H1 (cell line): Measurements from ENCODE around the gene TP53BP2. TPM values are rescaled to one million over a fixed set of nuclear protein-coding genes. Genes with fewer than 3 reads are reported as not detected.

Experiments used
- CTCF ChIA-PET: fragments of 300-600 bp; sonication (Branson Sonifier 250); formaldehyde crosslinking; loops from one replicate; lab custom pipeline; 2021; ENCODE audit not compliant: partially characterized antibody; lab: Charles Lee
- POLR2A ChIA-PET: fragments of 300-600 bp; sonication (Branson Sonifier 250); formaldehyde crosslinking; loops from one replicate; lab custom pipeline; 2021; ENCODE audit warnings: inconsistent platforms; ENCODE audit not compliant: partially characterized antibody; lab: Charles Lee
- DNase-seq, 2 experiments: peaks; one replicate each; pipeline versions ENCODE4 v3.0.0 to v3.0.0-alpha.2; 2010 to 2022; ENCODE audit warnings: low spot score in 2 of 2, low read depth in 1 of 2, mixed read lengths in 1 of 2
- FAIRE-seq: peaks from 2 replicates; lab custom pipeline; 2011; peaks lifted over from hg19 to GRCh38; lab: Jason Lieb, UNC
- H2AFZ ChIP-seq: 2 replicates; pipeline ENCODE4 v1.8.1; 2012; ENCODE audit warnings: low read length, inconsistent platforms
- H2AK5ac ChIP-seq: 2 replicates; pipeline ENCODE4 v1.6.1; 2013; ENCODE audit warnings: low read depth, low read length
- H2BK120ac ChIP-seq: replicated peaks from 2 replicates; pipeline ENCODE3; 2013; ENCODE audit warnings: low read depth, low read length, inconsistent platforms
- H2BK12ac ChIP-seq: 2 replicates; pipeline ENCODE4 v1.6.1; 2013; ENCODE audit warnings: low read depth, low read length
- H2BK15ac ChIP-seq: 2 replicates; pipeline ENCODE4 v1.6.1; 2013; ENCODE audit warnings: low read length
- H2BK20ac ChIP-seq: 2 replicates; pipeline ENCODE4 v1.6.1; 2013; ENCODE audit warnings: low read length
- H2BK5ac ChIP-seq: 2 replicates; pipeline ENCODE4 v1.6.1; 2013; ENCODE audit warnings: low read depth, low read length
- H3K14ac ChIP-seq: 2 replicates; pipeline ENCODE4 v1.6.1; 2013; ENCODE audit warnings: inconsistent platforms; ENCODE audit not compliant: insufficient read length
- H3K18ac ChIP-seq: 2 replicates; pipeline ENCODE4 v1.6.1; 2013; ENCODE audit warnings: low read length; ENCODE audit errors: extremely low read depth
- H3K23ac ChIP-seq: 2 replicates; pipeline ENCODE4 v1.6.1; 2013; ENCODE audit warnings: inconsistent platforms; ENCODE audit not compliant: insufficient read length
- H3K23me2 ChIP-seq: 2 replicates; pipeline ENCODE4 v1.6.1; 2013; ENCODE audit warnings: low read depth, low read length
- H3K27ac ChIP-seq: 2 replicates; pipeline ENCODE4 v1.6.1; 2011; ENCODE audit warnings: low read depth, low read length, inconsistent platforms
- H3K27me3 ChIP-seq, 4 experiments: replicated peaks in 1 of 4; 1 replicate in 1 of 4; 2 replicates in 3 of 4; pipeline versions ENCODE4 v1.6.1 to v1.8.1; 2011 to 2013; ENCODE audit warnings: low read length in 3 of 4, mild to moderate bottlenecking in 3 of 4, inconsistent platforms in 2 of 4, mixed read lengths in 2 of 4, moderate library complexity in 1 of 4; ENCODE audit not compliant: control insufficient read depth in 3 of 4, insufficient read depth in 3 of 4; ENCODE audit errors: extremely low read depth in 1 of 4
- H3K36me3 ChIP-seq, 4 experiments: 2 replicates each; pipeline versions ENCODE4 v1.6.1 to v1.8.1; 2011 to 2013; ENCODE audit warnings: mild to moderate bottlenecking in 4 of 4, low read length in 3 of 4, moderate library complexity in 2 of 4, control low read depth in 1 of 4, inconsistent platforms in 1 of 4; ENCODE audit not compliant: insufficient read depth in 4 of 4, control insufficient read depth in 2 of 4
- H3K4ac ChIP-seq: replicated peaks from 2 replicates; pipeline ENCODE3; 2013; ENCODE audit warnings: low read length, low read depth, mixed read lengths, inconsistent platforms; ENCODE audit not compliant: insufficient read length
- H3K4me1 ChIP-seq, 4 experiments: replicated peaks in 1 of 4; 1 replicate in 1 of 4; 2 replicates in 3 of 4; pipeline versions ENCODE4 v1.6.1 to v1.8.1; 2011 to 2013; ENCODE audit warnings: low read length in 3 of 4, inconsistent platforms in 2 of 4, mixed read lengths in 1 of 4; ENCODE audit not compliant: insufficient read depth in 4 of 4, control insufficient read depth in 3 of 4
- H3K4me2 ChIP-seq, 2 experiments: 2 replicates each; pipeline versions ENCODE4 v1.6.1 to v1.8.1; 2011 to 2013; ENCODE audit warnings: low read depth in 2 of 2, low read length in 2 of 2, control low read depth in 1 of 2, inconsistent platforms in 1 of 2, mild to moderate bottlenecking in 1 of 2; ENCODE audit not compliant: insufficient read depth in 1 of 2
- H3K4me3 ChIP-seq, 4 experiments: fragments of 200-600, 300-600 bp in 1 of 4; sonication (generic), shearing (Covaris generic), sonication (Bioruptor Twin) in 1 of 4; 2 replicates each; pipeline versions ENCODE4 v1.5.1 to v1.8.1; 2011 to 2016; ENCODE audit warnings: low read length in 4 of 4, low read depth in 3 of 4, control low read depth in 2 of 4, inconsistent platforms in 2 of 4, mild to moderate bottlenecking in 2 of 4, mixed read lengths in 1 of 4, moderate library complexity in 1 of 4; ENCODE audit not compliant: insufficient read depth in 2 of 4; ENCODE audit errors: extremely low read depth in 1 of 4
- H3K56ac ChIP-seq: replicated peaks from 2 replicates; pipeline ENCODE3; 2013; ENCODE audit warnings: low read depth, mild to moderate bottlenecking, mixed read lengths, low read length, inconsistent platforms; ENCODE audit not compliant: insufficient read length
- H3K79me1 ChIP-seq: 2 replicates; pipeline ENCODE4 v1.6.1; 2013; ENCODE audit warnings: low read depth, low read length, control low read depth
- H3K79me2 ChIP-seq, 2 experiments: 2 replicates each; pipeline versions ENCODE4 v1.6.1 to v1.8.1; 2012 to 2013; ENCODE audit warnings: low read length in 2 of 2, mild to moderate bottlenecking in 2 of 2, inconsistent platforms in 1 of 2; ENCODE audit not compliant: insufficient read depth in 2 of 2, control insufficient read depth in 1 of 2
- H3K9ac ChIP-seq, 4 experiments: replicated peaks in 1 of 4; 1 replicate in 1 of 4; 2 replicates in 3 of 4; pipeline versions ENCODE4 v1.6.1 to v1.8.1; 2011 to 2013; ENCODE audit warnings: low read depth in 3 of 4, low read length in 3 of 4, control low read depth in 2 of 4, mild to moderate bottlenecking in 2 of 4, moderate library complexity in 2 of 4, inconsistent platforms in 1 of 4; ENCODE audit errors: extremely low read depth in 1 of 4
- H3K9me3 ChIP-seq, 2 experiments: 2 replicates each; pipeline versions ENCODE4 v1.6.1 to v1.8.1; 2012 to 2013; ENCODE audit warnings: mild to moderate bottlenecking in 2 of 2, moderate library complexity in 2 of 2, control low read depth in 1 of 2, inconsistent platforms in 1 of 2, low read depth in 1 of 2, low read length in 1 of 2, mixed read lengths in 1 of 2; ENCODE audit not compliant: insufficient read depth in 2 of 2
- H4K20me1 ChIP-seq, 2 experiments: replicated peaks in 1 of 2; 2 replicates each; pipeline versions ENCODE3 to v1.8.1; 2011 to 2013; ENCODE audit warnings: inconsistent platforms in 2 of 2, low read length in 2 of 2, mild to moderate bottlenecking in 1 of 2; ENCODE audit not compliant: insufficient read depth in 2 of 2, control insufficient read depth in 1 of 2
- H4K5ac ChIP-seq: 2 replicates; pipeline ENCODE4 v1.6.1; 2013; ENCODE audit warnings: low read length, low read depth, mixed read lengths, inconsistent platforms; ENCODE audit not compliant: insufficient read length
- H4K8ac ChIP-seq: 2 replicates; pipeline ENCODE4 v1.8.0; 2013; ENCODE audit warnings: mild to moderate bottlenecking, moderate library complexity, low read length, inconsistent platforms; ENCODE audit not compliant: insufficient read depth; ENCODE audit errors: extremely low read depth
- H4K91ac ChIP-seq: replicated peaks from 2 replicates; pipeline ENCODE3; 2013; ENCODE audit warnings: low read length, mixed read lengths, inconsistent platforms; ENCODE audit not compliant: insufficient read length
- CREB1 ChIP-seq: IDR thresholded peaks from 2 replicates; pipeline ENCODE4 v1.6.1; 2012; ENCODE audit warnings: inconsistent platforms
- FOSL1 ChIP-seq: IDR thresholded peaks from 2 replicates; pipeline ENCODE4 v1.6.1; 2011; ENCODE audit warnings: mild to moderate bottlenecking, low read depth, low read length, moderate library complexity; ENCODE audit not compliant: insufficient read depth
- GTF2F1 ChIP-seq: IDR thresholded peaks from 2 replicates; pipeline ENCODE4 v1.6.1; 2012; ENCODE audit warnings: low read depth, low read length, improper control_type of control experiment, borderline replicate concordance
- NRF1 ChIP-seq: IDR thresholded peaks from 2 replicates; pipeline ENCODE4 v1.6.1; 2011; ENCODE audit warnings: mild to moderate bottlenecking, low read depth, low read length, improper control_type of control experiment
- SP4 ChIP-seq: IDR thresholded peaks from 2 replicates; pipeline ENCODE4 v1.6.1; 2012; ENCODE audit warnings: low read length, inconsistent platforms
- WGBS, 2 experiments: shearing (Covaris generic) in 1 of 2; methylation state at CpG; one replicate each; pipeline versions ENCODE4 v1.1.6 to v1.1.7; 2013 to 2015; ENCODE audit warnings: low lambda C conversion rate in 2 of 2, mixed read lengths in 2 of 2, inconsistent platforms in 1 of 2, low coverage in 1 of 2, missing lambda C conversion rate in 1 of 2; ENCODE audit not compliant: insufficient replicate concordance in 2 of 2, insufficient coverage in 1 of 2, insufficient read length in 1 of 2; ENCODE audit errors: extremely low coverage in 1 of 2, missing lambda C conversion rate in 1 of 2; 5-methylcytosine and 5-hydroxymethylcytosine counted together
- polyA plus RNA-seq, 7 experiments: library from polyadenylated mRNA; depleted of rRNA in 3 of 7; stranded (reverse) in 5 of 7; unstranded in 2 of 7; fragments of >200 nt in 5 of 7; fragments of 200-250 nt in 2 of 7; gene quantifications; 1 replicate in 5 of 7; 2 replicates in 1 of 7; 4 replicates in 1 of 7; pipeline versions ENCODE4 v1.2.1 to v1.2.3, GENCODE V29; 2011 to 2013; ENCODE audit warnings: missing spikeins in 2 of 7, mixed read lengths in 2 of 7
- total RNA-seq: library from RNA; stranded (reverse); fragmentation: NEBNext Ultra II Directional; extraction: Animal tissue kit (Norgen Biotek cat#: 25700); gene quantifications from 2 replicates; pipeline ENCODE4 v1.2.1, GENCODE V29; 2021
- TF ChIP-seq, protein P1 (sequence below): IDR thresholded peaks from 2 replicates; pipeline ENCODE4 v1.6.1; 2011; ENCODE audit warnings: low read length, improper control_type of control experiment

TP53BP2 gene
- total and polyA plus RNA-seq, 2 of the 8 experiments (the other 6 are each of a cell fraction or from before 2014, with no cell fraction given): 18.0 to 38.7 TPM

DNA sequence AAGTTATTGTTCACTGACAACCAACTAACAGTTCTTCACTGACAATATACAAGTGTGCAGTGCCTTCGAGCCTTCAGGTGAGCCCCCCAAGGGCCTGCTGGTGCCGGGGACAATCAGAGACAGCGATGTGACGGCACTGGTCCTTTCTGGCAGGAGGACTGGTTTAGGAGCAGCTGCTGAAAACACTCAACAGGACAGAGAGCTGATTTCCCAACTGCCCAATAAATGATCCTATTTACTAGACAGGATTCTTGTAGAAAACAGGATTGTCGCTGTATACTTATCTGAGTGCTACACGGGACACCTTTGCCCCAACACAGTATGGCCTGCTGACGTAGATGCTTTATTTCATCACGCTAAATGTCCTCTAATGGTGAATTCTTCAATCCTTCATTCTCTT is 65.4 kb downstream of the TP53BP2 start:
- no peak overlapping the region for H2AK5ac ChIP-seq
- H4K8ac ChIP-seq: no peak overlapping the region
- no peaks in the 10 kb centered on the region for H3K9me3 ChIP-seq
- H2BK120ac ChIP-seq: no peak overlapping the region
- H3K18ac ChIP-seq: no peak overlapping the region
- H2BK12ac ChIP-seq: no peak overlapping the region
- no peak overlapping the region for H2BK15ac ChIP-seq
- no peak overlapping the region for H3K4ac ChIP-seq
- H3K79me2 ChIP-seq: no peaks in the 10 kb centered on the region
- no peak overlapping the region for H3K23ac ChIP-seq
- peaks cover 19 to 64% (median 33%) of the 10 kb centered on the region in 4 experiments for H3K36me3 ChIP-seq
- no peaks in the 10 kb centered on the region for H3K4me1 ChIP-seq
- no peak overlapping the region for H2AFZ ChIP-seq
- H4K5ac ChIP-seq: no peak overlapping the region
- POLR2A ChIA-PET: interaction anchor here (1.0 kb wide), 1 partner anchor 66 kb away, joined by 3 read pairs; the partner anchor contains the start of gene TP53BP2
- H3K9ac ChIP-seq: no peak overlapping the region
- H3K56ac ChIP-seq: no peak overlapping the region
- H4K20me1 ChIP-seq: no peaks in the 10 kb centered on the region
- 90% methylated on average over 8 of the region's 8 CpGs; no CpG with 5 or more reads in 1 of the 2 experiments for WGBS, 2 experiments
- no peaks in the 10 kb centered on the region for H3K27me3 ChIP-seq
- H2BK20ac ChIP-seq: no peak overlapping the region
- H3K4me3 ChIP-seq: no peak overlapping the region
- H3K79me1 ChIP-seq: no peaks in the 10 kb centered on the region
- DNase-seq (no peak), FAIRE-seq (no peak)
- H3K27ac ChIP-seq: no peak overlapping the region
- H3K14ac ChIP-seq: no peak overlapping the region
- no peak overlapping the region for H3K4me2 ChIP-seq
- CTCF ChIA-PET: interaction anchor here (0.7 to 1.9 kb wide), 7 partner anchors 8 to 223 kb away, joined by 3 to 6 read pairs (median 3); no protein-coding TSS in a partner anchor
- H3K23me2 ChIP-seq: no peaks in the 10 kb centered on the region
- TF ChIP-seq, protein P1, sequence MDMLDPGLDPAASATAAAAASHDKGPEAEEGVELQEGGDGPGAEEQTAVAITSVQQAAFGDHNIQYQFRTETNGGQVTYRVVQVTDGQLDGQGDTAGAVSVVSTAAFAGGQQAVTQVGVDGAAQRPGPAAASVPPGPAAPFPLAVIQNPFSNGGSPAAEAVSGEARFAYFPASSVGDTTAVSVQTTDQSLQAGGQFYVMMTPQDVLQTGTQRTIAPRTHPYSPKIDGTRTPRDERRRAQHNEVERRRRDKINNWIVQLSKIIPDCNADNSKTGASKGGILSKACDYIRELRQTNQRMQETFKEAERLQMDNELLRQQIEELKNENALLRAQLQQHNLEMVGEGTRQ: no peak
- TF ChIP-seq GTF2F1 (no peak), CREB1 (no peak), SP4 (no peak), FOSL1 (no peak), NRF1 (no peak)
- no peak overlapping the region for H2BK5ac ChIP-seq
- H4K91ac ChIP-seq: no peak overlapping the region
